Sigmoid colon (tissue), 7 donors: Measurements from ENCODE around the gene CNOT4. TPM values are rescaled to one million over a fixed set of nuclear protein-coding genes. Genes with fewer than 3 reads are reported as not detected.

Experiments used
- DNase-seq: peaks from one replicate; pipeline ENCODE4 v3.0.0-alpha.2; 2019
- H3K27ac ChIP-seq, 4 donors: fragments of 200-600 bp; sonication (generic); one replicate each; pipeline ENCODE4 v1.5.1; 2016 to 2019; ENCODE audit warnings: mild to moderate bottlenecking in 1 of 4
- H3K27me3 ChIP-seq, 3 donors: fragments of 200-600 bp; sonication (generic); one replicate each; pipeline ENCODE4 v1.5.1; 2019; ENCODE audit warnings: mild to moderate bottlenecking in 1 of 3
- H3K36me3 ChIP-seq, 4 donors: fragments of 200-600 bp; sonication (generic); one replicate each; pipeline ENCODE4 v1.5.1; 2016 to 2019
- H3K4me1 ChIP-seq, 4 donors: fragments of 200-600 bp; sonication (generic); one replicate each; pipeline ENCODE4 v1.5.1; 2017 to 2019
- H3K4me3 ChIP-seq, 4 donors: fragments of 200-600 bp; sonication (generic); one replicate each; pipeline ENCODE4 v1.5.1; 2017 to 2019; ENCODE audit warnings: mild to moderate bottlenecking in 2 of 4, moderate library complexity in 1 of 4
- H3K9me3 ChIP-seq, 4 donors: fragments of 200-600 bp in 3 of 4; sonication (generic) in 3 of 4; one replicate each; pipeline versions ENCODE4 v1.5.1 to v1.6.1; 2013 to 2019
- EP300 ChIP-seq, 4 donors: sonication (generic); formaldehyde crosslinking; IDR thresholded peaks; one replicate each; pipeline ENCODE4 v1.6.1; 2017; ENCODE audit warnings: antibody characterized with exemption in 4 of 4
- POLR2A ChIP-seq, 2 donors: fragments of 450-650 bp; IDR thresholded peaks; one replicate each; pipeline ENCODE4 v1.6.1; 2016; ENCODE audit warnings: antibody characterized with exemption in 2 of 2, mild to moderate bottlenecking in 2 of 2, moderate library complexity in 2 of 2
- POLR2AphosphoS5 ChIP-seq, 4 donors: sonication (generic); formaldehyde crosslinking; IDR thresholded peaks; one replicate each; pipeline ENCODE4 v1.6.1; 2017; ENCODE audit warnings: antibody characterized with exemption in 4 of 4
- WGBS, 2 donors: extraction: QIAGEN DNeasy Blood & Tissue Kit; methylation state at CpG; one replicate each; pipeline ENCODE4 v1.1.7; 2013; 5-methylcytosine and 5-hydroxymethylcytosine counted together
- intact Hi-C: fragments of 100-400 bp; cut with DNase I; formaldehyde crosslinking; loops from one replicate; pipeline ENCODE4 v1.15.1; 2023
- polyA plus RNA-seq, 3 donors: library from polyadenylated mRNA; stranded (reverse); fragments of 200-250 nt; gene quantifications; one replicate each; pipeline ENCODE4 v1.2.3, GENCODE V29; 2013
- total RNA-seq, 4 donors: library from RNA; depleted of rRNA; stranded (reverse); fragments of >200 nt; gene quantifications; one replicate each; pipeline ENCODE4 v1.1.0, GENCODE V29; 2016
- TF ChIP-seq, protein P1 (sequence below), 4 experiments: fragments of 450-650 bp in 3 of 4; fragments of 200-600 bp in 1 of 4; IDR thresholded peaks; one replicate each; pipeline ENCODE4 v1.5.1; 2016 to 2019; ENCODE audit warnings: antibody characterized with exemption in 4 of 4, mild to moderate bottlenecking in 3 of 4, moderate library complexity in 2 of 4
- donor health status: healthy with polysubstance abuse.
- donor health status: Bipolar disorder and iron deficiency.
- donor health status: healthy.

Gene CNOT4
- total and polyA plus RNA-seq, 7 donors: 4.2 to 31.6 (median 23.5) TPM

DNA sequence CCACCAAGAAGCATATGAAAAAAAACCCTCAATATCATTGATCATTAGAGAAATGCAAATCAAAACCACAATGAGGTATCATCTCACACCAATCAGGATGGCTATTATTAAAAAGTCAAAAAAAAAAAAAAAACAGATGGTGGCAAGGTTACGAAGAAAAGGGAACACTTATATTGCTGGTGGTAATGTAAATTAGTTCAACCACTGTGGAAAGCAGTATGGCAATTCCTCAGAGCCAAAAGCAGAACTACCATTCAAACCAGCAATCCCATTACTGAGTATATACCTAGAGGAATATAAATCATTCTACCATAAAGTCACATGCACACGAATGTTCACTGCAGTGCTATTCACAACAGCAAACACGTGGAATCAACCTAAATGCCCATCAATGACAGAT lies 46.0 kb downstream of the CNOT4 start:
- intact Hi-C loops: no loop called here
- WGBS, 2 donors: 81 to 90% methylated on average over 3 of the region's 3 CpGs
- Histone ChIP-seq H3K4me3 (no peak overlapping the region), H3K4me1 (peaks cover 0 to 23% (median 12%) of the 10 kb centered on the region in 4 donors), H3K27ac (no peak overlapping the region), H3K27me3 (no peaks in the 10 kb centered on the region), H3K9me3 (no peaks in the 10 kb centered on the region), H3K36me3 (no peaks in the 10 kb centered on the region)
- no peak for TF ChIP-seq POLR2AphosphoS5 (IDR thresholded peaks at IDR 0.05)
- TF ChIP-seq EP300 (IDR thresholded peaks at IDR 0.05): no peak
- no peak for DNase-seq

DNA sequence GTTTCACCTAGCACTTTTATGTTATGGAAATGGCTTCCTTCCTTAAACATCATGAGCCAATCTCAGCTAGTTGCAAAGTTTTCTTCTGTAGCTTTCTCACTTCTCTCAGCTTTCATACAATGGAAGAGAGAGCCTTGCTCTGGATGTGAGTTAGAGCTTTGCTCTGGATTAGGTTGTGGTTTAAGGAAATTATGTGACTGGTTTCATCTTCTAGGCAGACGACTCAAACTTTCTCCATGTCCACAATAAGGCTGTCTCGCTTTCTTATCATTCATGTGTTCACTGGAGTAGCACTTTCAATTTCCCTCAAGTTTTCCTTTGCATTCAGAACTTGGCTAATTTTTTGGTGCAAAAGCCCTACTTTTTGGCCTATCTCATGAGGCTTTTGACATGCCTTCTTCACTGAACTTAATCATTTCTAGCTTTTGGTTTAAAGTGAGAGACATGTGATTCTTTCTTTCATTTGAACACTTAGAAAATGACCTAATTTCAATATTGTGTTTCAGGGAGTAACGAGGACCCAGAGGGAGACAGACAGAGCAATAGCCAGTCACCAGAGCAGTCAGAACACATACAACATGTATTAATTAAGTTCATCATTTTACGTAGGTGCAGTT lies 49.8 kb downstream of the CNOT4 start:
- no peaks in the 10 kb centered on the region for H3K27me3 ChIP-seq
- H3K4me3 ChIP-seq: no peak overlapping the region
- TF ChIP-seq POLR2A (IDR thresholded peaks at IDR 0.05): no peak
- TF ChIP-seq, protein P1, sequence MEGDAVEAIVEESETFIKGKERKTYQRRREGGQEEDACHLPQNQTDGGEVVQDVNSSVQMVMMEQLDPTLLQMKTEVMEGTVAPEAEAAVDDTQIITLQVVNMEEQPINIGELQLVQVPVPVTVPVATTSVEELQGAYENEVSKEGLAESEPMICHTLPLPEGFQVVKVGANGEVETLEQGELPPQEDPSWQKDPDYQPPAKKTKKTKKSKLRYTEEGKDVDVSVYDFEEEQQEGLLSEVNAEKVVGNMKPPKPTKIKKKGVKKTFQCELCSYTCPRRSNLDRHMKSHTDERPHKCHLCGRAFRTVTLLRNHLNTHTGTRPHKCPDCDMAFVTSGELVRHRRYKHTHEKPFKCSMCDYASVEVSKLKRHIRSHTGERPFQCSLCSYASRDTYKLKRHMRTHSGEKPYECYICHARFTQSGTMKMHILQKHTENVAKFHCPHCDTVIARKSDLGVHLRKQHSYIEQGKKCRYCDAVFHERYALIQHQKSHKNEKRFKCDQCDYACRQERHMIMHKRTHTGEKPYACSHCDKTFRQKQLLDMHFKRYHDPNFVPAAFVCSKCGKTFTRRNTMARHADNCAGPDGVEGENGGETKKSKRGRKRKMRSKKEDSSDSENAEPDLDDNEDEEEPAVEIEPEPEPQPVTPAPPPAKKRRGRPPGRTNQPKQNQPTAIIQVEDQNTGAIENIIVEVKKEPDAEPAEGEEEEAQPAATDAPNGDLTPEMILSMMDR (IDR thresholded peaks at IDR 0.05): no peak
- TF ChIP-seq POLR2AphosphoS5 (IDR thresholded peaks at IDR 0.05): no peak
- no peak for TF ChIP-seq EP300 (IDR thresholded peaks at IDR 0.05)
- no peaks in the 10 kb centered on the region for H3K36me3 ChIP-seq
- DNase-seq: no peak
- intact Hi-C loops: no loop called here
- H3K9me3 ChIP-seq: no peaks in the 10 kb centered on the region
- WGBS, 2 donors: 86 to 94% methylated on average over 4 of the region's 4 CpGs
- peaks cover 0 to 32% (median 9%) of the 10 kb centered on the region in 4 donors for H3K4me1 ChIP-seq
- H3K27ac ChIP-seq: no peak overlapping the region

DNA sequence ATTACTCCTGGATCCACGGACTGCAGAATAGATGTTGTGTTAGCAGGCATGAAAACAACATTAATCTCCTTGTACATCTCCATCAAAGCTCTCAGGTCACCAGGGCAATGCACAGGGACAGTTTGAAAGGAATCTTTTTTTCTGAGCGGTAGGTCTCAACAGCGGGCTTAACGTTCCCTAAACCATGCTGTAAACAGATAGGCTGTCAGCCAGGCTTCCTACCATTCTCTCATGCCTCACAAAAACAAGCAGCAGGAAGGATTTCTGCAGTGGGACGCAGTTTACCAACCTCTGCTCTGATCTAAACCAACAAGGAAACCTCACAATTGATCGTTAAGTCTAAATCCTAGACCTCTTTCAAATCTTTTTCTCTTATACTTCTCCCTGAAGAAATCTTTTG lies 50.8 kb downstream of the CNOT4 start:
- H3K36me3 ChIP-seq: no peaks in the 10 kb centered on the region
- no peaks in the 10 kb centered on the region for H3K27me3 ChIP-seq
- no peak overlapping the region for H3K4me3 ChIP-seq
- H3K27ac ChIP-seq: no peak overlapping the region
- no peaks in the 10 kb centered on the region for H3K9me3 ChIP-seq
- 82 to 87% methylated on average over 6 of the region's 6 CpGs for WGBS, 2 donors
- intact Hi-C loops: no loop called here
- H3K4me1 ChIP-seq: peaks cover 0 to 32% (median 9%) of the 10 kb centered on the region in 4 donors
- TF ChIP-seq EP300 (IDR thresholded peaks at IDR 0.05) (no peak), POLR2AphosphoS5 (IDR thresholded peaks at IDR 0.05) (no peak), POLR2A (IDR thresholded peaks at IDR 0.05) (no peak)
- TF ChIP-seq, protein P1 (IDR thresholded peaks at IDR 0.05): no peak
- DNase-seq: no peak

DNA sequence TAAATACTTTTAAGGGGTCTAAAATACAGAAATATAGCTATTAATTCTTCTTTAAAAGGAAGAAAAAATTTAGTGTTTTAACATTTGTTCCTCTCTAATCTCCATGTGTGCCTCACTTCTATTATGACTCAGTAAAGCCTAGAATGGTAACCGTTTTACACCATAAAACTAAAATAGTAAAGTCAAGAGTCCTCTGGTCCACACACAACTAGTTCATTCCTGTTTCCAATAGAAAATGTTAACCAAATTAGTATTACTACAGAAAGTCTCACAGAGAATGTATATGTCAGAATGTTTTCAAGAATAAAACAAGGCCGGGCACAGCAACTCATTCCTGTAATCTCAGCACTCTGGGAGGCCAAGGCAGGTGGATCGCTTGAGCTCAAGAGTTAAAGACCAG lies 55.8 kb downstream of the CNOT4 start:
- Histone ChIP-seq H3K27ac (no peak overlapping the region), H3K27me3 (no peaks in the 10 kb centered on the region), H3K4me1 (peaks cover 0 to 21% (median 6%) of the 10 kb centered on the region in 4 donors), H3K36me3 (no peaks in the 10 kb centered on the region), H3K9me3 (no peaks in the 10 kb centered on the region), H3K4me3 (no peak overlapping the region)
- TF ChIP-seq POLR2AphosphoS5 (IDR thresholded peaks at IDR 0.05): no peak
- TF ChIP-seq, protein P1 (IDR thresholded peaks at IDR 0.05): no peak
- no peak for TF ChIP-seq EP300 (IDR thresholded peaks at IDR 0.05)
- no peak for TF ChIP-seq POLR2A (IDR thresholded peaks at IDR 0.05)
- no peak for DNase-seq
- intact Hi-C loops: no loop called here
- 79 to 85% methylated on average over 3 of the region's 3 CpGs for whole genome bisulfite sequencing, 2 donors

DNA sequence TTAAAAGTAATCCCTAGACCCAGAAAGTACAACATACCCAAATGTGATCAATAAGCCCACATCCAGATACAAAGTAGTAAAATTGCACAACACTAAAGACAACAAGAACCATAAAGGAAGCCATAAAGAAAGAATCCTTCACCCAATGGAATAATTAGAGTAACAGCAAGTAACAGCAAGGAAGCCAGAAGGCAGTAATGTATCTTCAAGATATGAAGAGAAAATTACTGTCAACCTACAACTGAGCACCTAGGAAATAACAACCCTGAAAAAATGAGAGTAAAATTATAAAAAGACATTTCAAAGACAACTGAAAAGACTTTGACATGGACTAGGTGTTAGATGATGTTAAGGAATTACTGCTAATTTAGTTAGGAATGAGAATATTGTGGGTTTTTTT lies 60.5 kb downstream of the CNOT4 start:
- intact Hi-C loops: no loop called here
- TF ChIP-seq POLR2AphosphoS5 (IDR thresholded peaks at IDR 0.05) (no peak), POLR2A (IDR thresholded peaks at IDR 0.05) (no peak), EP300 (IDR thresholded peaks at IDR 0.05) (no peak)
- TF ChIP-seq, protein P1 (IDR thresholded peaks at IDR 0.05): no peak

More for the DNA sequence above, 60.5 kb downstream of the CNOT4 start:
- no peaks in the 10 kb centered on the region for H3K9me3 ChIP-seq
- peaks cover 0 to 23% (median 13%) of the 10 kb centered on the region in 4 donors for H3K4me1 ChIP-seq
- H3K27ac ChIP-seq: no peak overlapping the region
- H3K27me3 ChIP-seq: no peaks in the 10 kb centered on the region
- H3K36me3 ChIP-seq: no peaks in the 10 kb centered on the region
- H3K4me3 ChIP-seq: no peak overlapping the region
- no peak for DNase-seq
